B cell (primary cell): ENCODE results near the gene LLPH. TPM values are rescaled to one million over a fixed set of nuclear protein-coding genes. Genes with fewer than 3 reads are reported as not detected.
A peak's percentile ranks its signal among the peaks of the same experiment; 100 is the strongest.

Source experiments
- ATAC-seq: fragments of 200-7000 bp; cut with Tn5 transposase; one replicate; pipeline ENCODE4 v1.10.0; 2021; ENCODE audit warnings: low read depth, mild to moderate bottlenecking, moderate number of reproducible peaks, moderate library complexity
- CTCF ChIA-PET: fragments of 350-600 bp; sonication (Branson Sonifier 250); formaldehyde crosslinking; loops from one replicate; lab custom pipeline; 2021; ENCODE audit warnings: antibody characterized with exemption, inconsistent platforms; lab: Charles Lee
- POLR2A ChIA-PET: fragments of 350-600 bp; sonication (Branson Sonifier 250); formaldehyde crosslinking; loops from one replicate; lab custom pipeline; 2021; ENCODE audit warnings: antibody characterized with exemption; lab: Charles Lee
- DNase-seq: peaks from one replicate; pipeline ENCODE4 v3.0.0; 2013
- H2AFZ ChIP-seq: 2 replicates; pipeline ENCODE4 v1.6.1; 2012; ENCODE audit warnings: mild to moderate bottlenecking, low read depth, low read length; ENCODE audit not compliant: insufficient read depth, poor library complexity, severe bottlenecking
- H3K27ac ChIP-seq, 2 donors: 1 replicate in 1 of 2; 2 replicates in 1 of 2; pipeline ENCODE4 v1.5.1; 2012 to 2013; ENCODE audit warnings: low read length in 2 of 2, mild to moderate bottlenecking in 2 of 2, moderate library complexity in 1 of 2
- H3K27me3 ChIP-seq, 4 experiments: fragments of 200-600 bp in 1 of 4; sonication (generic) in 1 of 4; replicated peaks in 1 of 4; 1 replicate in 2 of 4; 2 replicates in 2 of 4; pipeline versions ENCODE4 v1.6.1 to v1.7.0; 2013 to 2016; ENCODE audit warnings: low read length in 3 of 4, mild to moderate bottlenecking in 2 of 4, mixed read lengths in 1 of 4, moderate library complexity in 1 of 4; ENCODE audit not compliant: insufficient read depth in 4 of 4, control insufficient read depth in 3 of 4; ENCODE audit errors: control extremely low read depth in 1 of 4
- H3K36me3 ChIP-seq, 2 experiments: replicated peaks in 1 of 2; 1 replicate in 1 of 2; 2 replicates in 1 of 2; pipeline versions ENCODE4 v1.6.1 to v1.7.1; 2013; ENCODE audit warnings: low read length in 1 of 2; ENCODE audit not compliant: insufficient read depth in 2 of 2, control insufficient read depth in 1 of 2; ENCODE audit errors: control extremely low read depth in 1 of 2, extremely low read depth in 1 of 2
- H3K4me1 ChIP-seq, 2 donors: fragments of 200-600 bp in 1 of 2; sonication (generic) in 1 of 2; 1 replicate in 1 of 2; 2 replicates in 1 of 2; pipeline versions ENCODE4 v1.5.1 to v1.6.1; 2013 to 2017; ENCODE audit warnings: low read length in 2 of 2; ENCODE audit not compliant: control insufficient read depth in 2 of 2, insufficient read depth in 2 of 2
- H3K4me2 ChIP-seq: replicated peaks from 2 replicates; pipeline ENCODE3; 2012; ENCODE audit warnings: mild to moderate bottlenecking, low read depth, low read length; ENCODE audit not compliant: poor library complexity, severe bottlenecking
- H3K4me3 ChIP-seq, 5 experiments: fragments of 200-600 bp in 1 of 5; sonication (generic) in 1 of 5; 1 replicate in 3 of 5; 2 replicates in 2 of 5; pipeline versions ENCODE4 v1.5.1 to v1.7.0; 2011 to 2016; ENCODE audit warnings: low read length in 4 of 5, mild to moderate bottlenecking in 4 of 5, low read depth in 2 of 5, control low read depth in 1 of 5, moderate library complexity in 1 of 5; ENCODE audit not compliant: insufficient read depth in 1 of 5; ENCODE audit errors: control extremely low read depth in 1 of 5, extremely low read depth in 1 of 5
- H3K79me2 ChIP-seq: fragments of 200-600 bp; sonication (generic); one replicate; pipeline ENCODE4 v1.6.0; 2016; ENCODE audit warnings: low read length; ENCODE audit not compliant: control insufficient read depth, insufficient read depth
- H3K9ac ChIP-seq: fragments of 200-600 bp; sonication (generic); 2 replicates; pipeline ENCODE4 v1.6.1; 2017; ENCODE audit warnings: mild to moderate bottlenecking, low read length, moderate library complexity
- H3K9me3 ChIP-seq, 3 donors: one replicate each; pipeline versions ENCODE4 v1.6.1 to v1.7.1; 2013; ENCODE audit warnings: low read length in 2 of 3; ENCODE audit not compliant: control insufficient read depth in 2 of 3, insufficient read depth in 1 of 3; ENCODE audit errors: control extremely low read depth in 1 of 3
- H4K20me1 ChIP-seq: 2 replicates; pipeline ENCODE4 v1.6.0; 2012; ENCODE audit warnings: mild to moderate bottlenecking, low read length; ENCODE audit not compliant: insufficient read depth, control insufficient read depth, poor library complexity, severe bottlenecking
- H3K27ac Mint-ChIP-seq: one replicate; pipeline ENCODE4 v1.8.0; 2021; ENCODE audit warnings: mixed read lengths
- H3K27me3 Mint-ChIP-seq: one replicate; pipeline ENCODE4 v1.8.0; 2021; ENCODE audit warnings: mixed read lengths
- H3K4me1 Mint-ChIP-seq: one replicate; pipeline ENCODE4 v1.8.0; 2021; ENCODE audit warnings: mixed read lengths
- H3K4me3 Mint-ChIP-seq: one replicate; pipeline ENCODE4 v1.8.0; 2021; ENCODE audit warnings: mixed read lengths
- H3K9me3 Mint-ChIP-seq: one replicate; pipeline ENCODE4 v1.8.0; 2022; ENCODE audit warnings: mixed read lengths; ENCODE audit not compliant: insufficient read depth
- EZH2 ChIP-seq: IDR thresholded peaks from 2 replicates; pipeline ENCODE4 v1.6.1; 2012; ENCODE audit warnings: borderline replicate concordance, low read depth, mild to moderate bottlenecking, moderate library complexity, low read length; ENCODE audit not compliant: insufficient read depth, poor library complexity, severe bottlenecking
- WGBS: methylation state at CpG from one replicate; pipeline ENCODE4 v1.1.5; 2013; ENCODE audit warnings: missing lambda C conversion rate; ENCODE audit not compliant: insufficient coverage; 5-methylcytosine and 5-hydroxymethylcytosine counted together
- intact Hi-C: fragments of 100-400 bp; cut with micrococcal nuclease; formaldehyde crosslinking; loops from one replicate; pipeline ENCODE4 v1.10.0; 2022
- polyA plus RNA-seq: library from polyadenylated mRNA; depleted of rRNA; stranded (reverse); fragments of >200 nt; gene quantifications from 2 replicates; pipeline ENCODE4 v1.2.3, GENCODE V29; 2012
- total RNA-seq, 2 donors: library from RNA; stranded (reverse); fragments of 120-200 nt in 1 of 2; gene quantifications; 1 replicate in 1 of 2; 2 replicates in 1 of 2; pipeline versions ENCODE4 v1.2.3 to v1.2.4, GENCODE V29; 2013 to 2022
- TF ChIP-seq, protein P1 (sequence below): fragments of 200-600 bp; IDR thresholded peaks from one replicate; pipeline ENCODE4 v1.8.0; 2022; ENCODE audit warnings: antibody characterized with exemption, mild to moderate bottlenecking

The LLPH gene
- total and polyA plus RNA-seq, 2 donors (not counting 1 experiment from before 2014, with no cell fraction given) = 2.1 to 23.4 TPM

DNA sequence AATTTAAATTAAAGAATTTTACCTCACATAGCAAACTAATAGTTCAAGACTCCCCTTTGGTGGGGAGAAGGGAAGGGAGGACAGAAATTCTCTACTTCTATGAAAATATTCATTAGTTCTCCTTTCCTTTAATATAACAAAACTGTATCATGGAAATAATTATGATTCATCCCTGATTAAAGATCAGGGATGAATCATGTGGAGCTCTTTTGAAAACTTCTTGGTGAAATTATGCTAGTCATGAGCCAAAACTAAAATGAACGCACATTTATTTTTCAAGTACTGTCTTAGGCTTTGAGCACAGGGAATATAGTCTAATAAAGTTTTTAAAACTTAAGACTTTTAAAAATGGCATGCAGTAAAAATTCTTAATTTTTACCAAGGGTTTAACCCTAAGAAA, 22.2 kb upstream of the LLPH start:
- peaks cover 73% of the 10 kb centered on the region for H4K20me1 ChIP-seq
- Mint-ChIP-seq H3K4me3 (no peak overlapping the region), H3K27ac (no peak overlapping the region), H3K9me3 (no peaks in the 10 kb centered on the region), H3K4me1 (peaks cover 25% of the 10 kb centered on the region), H3K27me3 (no peaks in the 10 kb centered on the region)
- ChIA-PET POLR2A (no interaction called here), CTCF (no interaction called here)
- H3K9ac ChIP-seq = no peak overlapping the region
- DNase-seq = no peak
- ATAC-seq = no peak
- no CpG with 5 or more reads among the region's 1 CpG for WGBS
- peaks cover 0 to 6% of the 10 kb centered on the region in 2 donors for H3K4me1 ChIP-seq
- TF ChIP-seq, protein P1, sequence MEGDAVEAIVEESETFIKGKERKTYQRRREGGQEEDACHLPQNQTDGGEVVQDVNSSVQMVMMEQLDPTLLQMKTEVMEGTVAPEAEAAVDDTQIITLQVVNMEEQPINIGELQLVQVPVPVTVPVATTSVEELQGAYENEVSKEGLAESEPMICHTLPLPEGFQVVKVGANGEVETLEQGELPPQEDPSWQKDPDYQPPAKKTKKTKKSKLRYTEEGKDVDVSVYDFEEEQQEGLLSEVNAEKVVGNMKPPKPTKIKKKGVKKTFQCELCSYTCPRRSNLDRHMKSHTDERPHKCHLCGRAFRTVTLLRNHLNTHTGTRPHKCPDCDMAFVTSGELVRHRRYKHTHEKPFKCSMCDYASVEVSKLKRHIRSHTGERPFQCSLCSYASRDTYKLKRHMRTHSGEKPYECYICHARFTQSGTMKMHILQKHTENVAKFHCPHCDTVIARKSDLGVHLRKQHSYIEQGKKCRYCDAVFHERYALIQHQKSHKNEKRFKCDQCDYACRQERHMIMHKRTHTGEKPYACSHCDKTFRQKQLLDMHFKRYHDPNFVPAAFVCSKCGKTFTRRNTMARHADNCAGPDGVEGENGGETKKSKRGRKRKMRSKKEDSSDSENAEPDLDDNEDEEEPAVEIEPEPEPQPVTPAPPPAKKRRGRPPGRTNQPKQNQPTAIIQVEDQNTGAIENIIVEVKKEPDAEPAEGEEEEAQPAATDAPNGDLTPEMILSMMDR = no peak
- TF ChIP-seq EZH2 = no peak
- H3K79me2 ChIP-seq = peaks cover 58% of the 10 kb centered on the region
- peaks cover 7 to 38% of the 10 kb centered on the region in 2 experiments for H3K36me3 ChIP-seq
- no peaks in the 10 kb centered on the region for H3K27me3 ChIP-seq
- H2AFZ ChIP-seq = no peak overlapping the region
- no peak overlapping the region for H3K4me3 ChIP-seq
- H3K27ac ChIP-seq = no peak overlapping the region
- intact Hi-C loops = no loop called here
- H3K9me3 ChIP-seq = peaks cover 0 to 4% (median 1%) of the 10 kb centered on the region in 3 donors
- H3K4me2 ChIP-seq = no peak overlapping the region

DNA sequence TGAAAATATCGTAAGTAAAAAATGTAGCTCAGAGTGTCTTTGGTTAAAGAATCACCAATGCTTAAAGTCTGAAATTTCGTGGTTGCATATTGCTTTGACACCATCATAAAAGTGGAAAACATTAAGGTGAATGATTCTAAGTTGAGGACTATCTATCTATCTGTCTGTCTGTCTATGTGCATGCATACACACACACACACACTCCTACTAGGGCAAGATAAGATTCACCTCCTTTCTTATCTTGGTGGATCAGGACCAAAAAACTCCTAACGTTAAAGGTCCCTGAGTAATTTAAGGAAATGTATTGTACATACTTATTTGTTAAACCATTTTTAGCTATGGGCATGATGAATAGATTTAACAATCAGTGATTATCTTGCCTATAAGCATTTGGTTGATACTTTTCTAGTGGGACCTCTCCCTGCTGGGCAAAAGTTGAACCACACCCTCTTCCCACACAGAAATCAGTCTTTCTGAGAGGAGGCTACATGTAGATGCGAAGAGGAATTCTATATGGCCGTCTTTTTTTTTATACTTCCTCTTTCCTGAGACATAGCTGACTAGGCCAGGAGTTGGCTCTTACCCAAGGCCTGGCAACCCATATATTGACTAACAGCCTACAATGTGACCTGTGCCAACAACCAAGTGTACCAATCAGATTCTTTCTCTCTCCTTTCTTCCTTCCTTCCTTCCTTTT, 19.3 kb upstream of the LLPH start:
- intact Hi-C loops = loop anchor here (10.0 kb wide), 1 partner anchor 545 kb away; no protein-coding TSS in a partner anchor
- Histone ChIP-seq H3K9me3 (peaks cover 0 to 4% (median 1%) of the 10 kb centered on the region in 3 donors), H3K27ac (peak overlapping the region in 1 of 2 donors; percentile 26), H3K4me2 (no peak overlapping the region), H3K4me1 (peaks cover 5 to 20% of the 10 kb centered on the region in 2 donors), H3K27me3 (no peaks in the 10 kb centered on the region), H3K4me3 (no peak overlapping the region), H3K36me3 (peaks cover 10 to 45% of the 10 kb centered on the region in 2 experiments), H2AFZ (no peak overlapping the region), H3K79me2 (peaks cover 38% of the 10 kb centered on the region), H4K20me1 (peaks cover 48% of the 10 kb centered on the region), H3K9ac (no peak overlapping the region)
- H3K27me3 Mint-ChIP-seq = no peaks in the 10 kb centered on the region
- 43% methylated on average over 1 of the region's 5 CpGs for WGBS
- no peak for TF ChIP-seq EZH2
- TF ChIP-seq, protein P1 = no peak
- H3K4me3 Mint-ChIP-seq = no peak overlapping the region
- H3K9me3 Mint-ChIP-seq = no peaks in the 10 kb centered on the region
- peak overlapping the region; percentile 59 for H3K27ac Mint-ChIP-seq
- peaks cover 24% of the 10 kb centered on the region for H3K4me1 Mint-ChIP-seq
- CTCF ChIA-PET = no interaction called here
- ATAC-seq (no peak), DNase-seq (no peak)
- POLR2A ChIA-PET = no interaction called here
